WERI-Rb-1 (cell line): ENCODE data around the gene RBMS1.
A peak's percentile ranks its signal among the peaks of the same experiment; 100 is the strongest.

Experiments used
- DNase-seq: peaks from one replicate; pipeline ENCODE4 v3.0.0-alpha.2; 2020
- H3K27ac ChIP-seq: fragments of 250-450 bp; sonication (Bioruptor Pico); 2 replicates; pipeline ENCODE4 v1.5.1; 2020; ENCODE audit warnings: mild to moderate bottlenecking, moderate library complexity
- H3K27me3 ChIP-seq: fragments of 250-450 bp; sonication (Bioruptor Pico); 2 replicates; pipeline ENCODE4 v1.5.1; 2021; ENCODE audit warnings: mild to moderate bottlenecking, low read depth, moderate library complexity; ENCODE audit not compliant: insufficient read depth, severe bottlenecking
- H3K36me3 ChIP-seq: fragments of 250-450 bp; sonication (Bioruptor Pico); 2 replicates; pipeline ENCODE4 v1.5.1; 2020; ENCODE audit warnings: mild to moderate bottlenecking, moderate library complexity
- H3K4me3 ChIP-seq: 2 replicates; pipeline ENCODE4 v1.5.1; 2011; ENCODE audit warnings: low read depth, mild to moderate bottlenecking, control low read depth, low read length
- H3K9me3 ChIP-seq: fragments of 250-450 bp; sonication (Bioruptor Pico); 2 replicates; pipeline ENCODE4 v1.5.1; 2021; ENCODE audit warnings: mild to moderate bottlenecking, moderate library complexity; ENCODE audit not compliant: severe bottlenecking
- TF ChIP-seq, protein P1 (sequence below): IDR thresholded peaks from 2 replicates; pipeline ENCODE4 v1.5.1; 2011; ENCODE audit warnings: low read depth, mild to moderate bottlenecking, control low read depth, inconsistent platforms, low read length

RBMS1 gene

GRCh38 chr2:160271171-160272086, 222.2 kb downstream of the RBMS1 start:
- H3K36me3 ChIP-seq = no peaks in the 10 kb centered on the region
- TF ChIP-seq, protein P1, sequence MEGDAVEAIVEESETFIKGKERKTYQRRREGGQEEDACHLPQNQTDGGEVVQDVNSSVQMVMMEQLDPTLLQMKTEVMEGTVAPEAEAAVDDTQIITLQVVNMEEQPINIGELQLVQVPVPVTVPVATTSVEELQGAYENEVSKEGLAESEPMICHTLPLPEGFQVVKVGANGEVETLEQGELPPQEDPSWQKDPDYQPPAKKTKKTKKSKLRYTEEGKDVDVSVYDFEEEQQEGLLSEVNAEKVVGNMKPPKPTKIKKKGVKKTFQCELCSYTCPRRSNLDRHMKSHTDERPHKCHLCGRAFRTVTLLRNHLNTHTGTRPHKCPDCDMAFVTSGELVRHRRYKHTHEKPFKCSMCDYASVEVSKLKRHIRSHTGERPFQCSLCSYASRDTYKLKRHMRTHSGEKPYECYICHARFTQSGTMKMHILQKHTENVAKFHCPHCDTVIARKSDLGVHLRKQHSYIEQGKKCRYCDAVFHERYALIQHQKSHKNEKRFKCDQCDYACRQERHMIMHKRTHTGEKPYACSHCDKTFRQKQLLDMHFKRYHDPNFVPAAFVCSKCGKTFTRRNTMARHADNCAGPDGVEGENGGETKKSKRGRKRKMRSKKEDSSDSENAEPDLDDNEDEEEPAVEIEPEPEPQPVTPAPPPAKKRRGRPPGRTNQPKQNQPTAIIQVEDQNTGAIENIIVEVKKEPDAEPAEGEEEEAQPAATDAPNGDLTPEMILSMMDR = no peak
- no peaks in the 10 kb centered on the region for H3K9me3 ChIP-seq
- H3K4me3 ChIP-seq = no peak overlapping the region
- no peak for DNase-seq
- no peak overlapping the region for H3K27ac ChIP-seq
- no peaks in the 10 kb centered on the region for H3K27me3 ChIP-seq

DNA sequence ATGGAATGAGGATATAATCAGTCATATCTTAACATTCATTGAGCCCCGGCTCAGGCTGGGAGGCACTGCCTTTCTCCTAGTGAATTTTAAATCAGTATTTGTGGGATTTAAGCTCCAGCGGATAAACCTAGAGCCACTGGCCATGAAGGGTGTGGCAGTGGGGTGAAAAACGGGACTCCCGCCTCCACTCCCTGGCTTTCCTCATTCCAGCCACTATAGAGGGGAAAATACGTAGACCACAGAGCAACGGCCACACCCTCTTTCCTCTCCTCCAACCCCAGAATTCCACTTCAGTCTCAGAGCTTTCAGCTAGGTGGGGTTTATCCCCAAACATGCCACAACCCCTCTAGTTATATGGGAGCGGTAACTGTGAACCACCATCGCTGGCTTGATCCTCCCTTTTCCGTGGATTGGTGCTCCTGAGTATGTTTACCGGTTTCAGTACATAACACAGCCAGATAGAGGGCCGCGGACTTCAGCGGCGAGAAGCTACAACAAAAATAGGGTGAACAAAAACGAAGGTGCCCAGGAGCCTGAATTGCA, 223.0 kb downstream of the RBMS1 start:
- TF ChIP-seq, protein P1 = no peak
- peak overlapping the region; percentile 36; the same call in 1 of the 2 replicates for H3K4me3 ChIP-seq
- no peak for DNase-seq
- no peaks in the 10 kb centered on the region for H3K36me3 ChIP-seq
- H3K9me3 ChIP-seq = no peaks in the 10 kb centered on the region
- no peaks in the 10 kb centered on the region for H3K27me3 ChIP-seq
- no peak overlapping the region for H3K27ac ChIP-seq

- peak; percentile 69 for DNase-seq
- Histone ChIP-seq H3K4me3 (peak overlapping the region; percentile 36), H3K27ac (peak overlapping the region; percentile 74), H3K36me3 (no peaks in the 10 kb centered on the region), H3K9me3 (no peaks in the 10 kb centered on the region), H3K27me3 (no peaks in the 10 kb centered on the region)
- TF ChIP-seq, protein P1 = peak; percentile 59
Observed at GRCh38 chr2:160269803-160270570, 223.6 kb downstream of the RBMS1 start.

GRCh38 chr2:160269365-160269764, 224.2 kb downstream of the RBMS1 start:
- Histone ChIP-seq H3K36me3 (no peaks in the 10 kb centered on the region), H3K9me3 (no peaks in the 10 kb centered on the region), H3K4me3 (peak overlapping the region; percentile 36), H3K27me3 (no peaks in the 10 kb centered on the region), H3K27ac (peak overlapping the region; percentile 74; the same call in 1 of the 2 replicates)
- TF ChIP-seq, protein P1 = no peak
- DNase-seq = no peak

DNA sequence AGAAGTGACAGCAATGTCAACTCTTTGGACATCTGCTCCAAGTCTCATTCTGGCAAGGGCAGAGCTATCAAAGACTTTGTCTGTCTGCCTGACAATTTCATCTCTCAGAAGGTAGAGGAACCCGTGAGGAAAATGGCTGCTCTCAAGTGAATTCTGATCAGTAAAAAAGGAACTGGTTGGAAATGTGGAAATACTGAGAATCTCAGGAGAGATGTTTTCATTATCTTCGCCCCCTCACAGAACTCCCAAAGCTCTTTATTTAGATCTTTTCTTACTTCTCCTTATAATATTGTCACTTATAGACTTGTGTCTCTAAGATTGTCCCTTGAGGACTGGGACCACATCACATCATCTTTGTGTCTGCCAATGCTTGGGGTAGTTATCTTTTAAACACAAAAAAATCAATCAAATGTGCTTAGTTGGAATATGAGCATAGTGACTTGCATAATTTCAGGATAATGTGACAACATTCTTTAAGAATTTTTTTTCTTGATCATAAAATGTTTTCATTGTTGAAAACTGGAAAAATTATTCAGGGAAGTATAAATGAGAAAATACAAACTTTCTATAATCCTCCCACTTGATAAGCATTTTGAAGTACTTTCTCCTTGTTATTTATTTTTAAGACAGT, 225.3 kb downstream of the RBMS1 start:
- no peak overlapping the region for H3K27ac ChIP-seq

More for the DNA sequence above, 225.3 kb downstream of the RBMS1 start:
- no peak for DNase-seq
- Histone ChIP-seq H3K36me3 (no peaks in the 10 kb centered on the region), H3K27me3 (no peaks in the 10 kb centered on the region), H3K4me3 (no peak overlapping the region), H3K9me3 (no peaks in the 10 kb centered on the region)
- TF ChIP-seq, protein P1 = no peak
